Activated CD4-positive, alpha-beta T cell treated with anti-CD3 and anti-CD28 coated beads, Interleukin-2, amount 10 ng/mL, durations not matched to agents 7 days and 5 days (primary cell): ENCODE data around the gene PLA2G2F. TPM values are rescaled to one million over a fixed set of nuclear protein-coding genes. Genes with fewer than 3 reads are reported as not detected.

Source experiments
- CTCF ChIA-PET: fragments of 350-600 bp; sonication (Branson Sonifier 250); formaldehyde crosslinking; loops from one replicate; lab custom pipeline; 2021; ENCODE audit warnings: antibody characterized with exemption; lab: Charles Lee
- POLR2A ChIA-PET: fragments of 350-600 bp; sonication (Branson Sonifier 250); formaldehyde crosslinking; loops from one replicate; lab custom pipeline; 2021; ENCODE audit warnings: antibody characterized with exemption; lab: Charles Lee
- DNase-seq: peaks from one replicate; pipeline ENCODE4 v3.0.0-alpha.2; 2020
- H3K27ac Mint-ChIP-seq: one replicate; pipeline ENCODE4 v1.8.0; 2021; ENCODE audit warnings: mild to moderate bottlenecking, moderate library complexity, mixed read lengths
- H3K27me3 Mint-ChIP-seq: one replicate; pipeline ENCODE4 v1.8.0; 2021; ENCODE audit warnings: mixed read lengths
- H3K36me3 Mint-ChIP-seq: one replicate; pipeline ENCODE4 v1.8.0; 2021; ENCODE audit warnings: low read depth, mixed read lengths
- H3K4me1 Mint-ChIP-seq: one replicate; pipeline ENCODE4 v1.8.0; 2021; ENCODE audit warnings: mixed read lengths
- H3K4me3 Mint-ChIP-seq: one replicate; pipeline ENCODE4 v1.8.0; 2021; ENCODE audit warnings: mild to moderate bottlenecking, moderate library complexity, mixed read lengths
- H3K9me3 Mint-ChIP-seq: one replicate; pipeline ENCODE4 v1.8.0; 2021; ENCODE audit warnings: mixed read lengths
- total RNA-seq, 2 experiments: library from RNA; stranded (reverse); gene quantifications; one replicate each; pipeline ENCODE4 v1.2.3, GENCODE V29; 2021

PLA2G2F gene
- total RNA-seq, 2 experiments from 2014 or later: not detected

GRCh38 chr1:20151906-20152598 lies 12.9 kb downstream of the PLA2G2F start:
- H3K4me1 Mint-ChIP-seq: peaks cover 21% of the 10 kb centered on the region
- H3K9me3 Mint-ChIP-seq: no peaks in the 10 kb centered on the region
- H3K27me3 Mint-ChIP-seq: no peaks in the 10 kb centered on the region
- ChIA-PET CTCF (interaction anchor here (0.6 to 3.0 kb wide), 13 partner anchors 11 to 1513 kb away, joined by 3 to 22 read pairs (median 4); partner anchors contain the start of gene OTUD3), POLR2A (interaction anchor here (0.6 kb wide), 1 partner anchor 31 kb away, joined by 3 read pairs; no protein-coding TSS in a partner anchor)
- no peaks in the 10 kb centered on the region for H3K36me3 Mint-ChIP-seq
- peak overlapping the region; percentile 48 for H3K27ac Mint-ChIP-seq
- peak overlapping the region; percentile 62 for H3K4me3 Mint-ChIP-seq
- DNase-seq: peak; percentile 83

GRCh38 chr1:20152599-20152930 lies 13.4 kb downstream of the PLA2G2F start:
- Mint-ChIP-seq H3K27me3 (no peaks in the 10 kb centered on the region), H3K4me3 (peak overlapping the region; percentile 62), H3K9me3 (no peaks in the 10 kb centered on the region), H3K27ac (peak overlapping the region; percentile 48), H3K4me1 (peaks cover 21% of the 10 kb centered on the region), H3K36me3 (no peaks in the 10 kb centered on the region)
- no peak for DNase-seq
- CTCF ChIA-PET: interaction anchor here (0.6 to 3.0 kb wide), 7 partner anchors 10 to 234 kb away, joined by 3 to 22 read pairs (median 3); no protein-coding TSS in a partner anchor
- POLR2A ChIA-PET: interaction anchor here (0.6 kb wide), 1 partner anchor 30 kb away, joined by 3 read pairs; no protein-coding TSS in a partner anchor

GRCh38 chr1:20153000-20153418 lies 13.9 kb downstream of the PLA2G2F start:
- DNase-seq: no peak
- H3K9me3 Mint-ChIP-seq: no peaks in the 10 kb centered on the region
- no peak overlapping the region for H3K27ac Mint-ChIP-seq
- no peaks in the 10 kb centered on the region for H3K27me3 Mint-ChIP-seq
- H3K4me3 Mint-ChIP-seq: no peak overlapping the region
- ChIA-PET CTCF (interaction anchor here (0.6 to 3.0 kb wide), 7 partner anchors 10 to 234 kb away, joined by 3 to 22 read pairs (median 3); no protein-coding TSS in a partner anchor), POLR2A (no interaction called here)
- no peaks in the 10 kb centered on the region for H3K36me3 Mint-ChIP-seq
- peaks cover 21% of the 10 kb centered on the region for H3K4me1 Mint-ChIP-seq

GRCh38 chr1:20154301-20154831 lies 15.2 kb downstream of the PLA2G2F start:
- DNase-seq: no peak
- POLR2A ChIA-PET: no interaction called here
- no peak overlapping the region for H3K4me3 Mint-ChIP-seq

GRCh38 chr1:20158358-20159070 lies 19.4 kb downstream of the PLA2G2F start:
- CTCF ChIA-PET: interaction anchor here (1.3 to 2.2 kb wide), 3 partner anchors 9 to 12 kb away, joined by 4 to 6 read pairs (median 4); no protein-coding TSS in a partner anchor
- DNase-seq: no peak
- H3K9me3 Mint-ChIP-seq: peaks cover 38% of the 10 kb centered on the region

More at GRCh38 chr1:20154301-20154831, 15.2 kb downstream of the PLA2G2F start:
- H3K27ac Mint-ChIP-seq: peak overlapping the region; percentile 44
- H3K4me1 Mint-ChIP-seq: peaks cover 21% of the 10 kb centered on the region
- H3K9me3 Mint-ChIP-seq: peaks cover 7% of the 10 kb centered on the region
- CTCF ChIA-PET: interaction anchor here (0.7 to 2.9 kb wide), 3 partner anchors 11 to 316 kb away, joined by 3 to 13 read pairs (median 4); no protein-coding TSS in a partner anchor
- no peaks in the 10 kb centered on the region for H3K36me3 Mint-ChIP-seq
- H3K27me3 Mint-ChIP-seq: no peaks in the 10 kb centered on the region

GRCh38 chr1:20160034-20160433 lies 20.9 kb downstream of the PLA2G2F start:
- Mint-ChIP-seq H3K4me1 (no peaks in the 10 kb centered on the region), H3K27me3 (peaks cover 2% of the 10 kb centered on the region), H3K4me3 (no peak overlapping the region), H3K36me3 (no peaks in the 10 kb centered on the region), H3K9me3 (peaks cover 43% of the 10 kb centered on the region), H3K27ac (no peak overlapping the region)
- ChIA-PET CTCF (interaction anchor here (1.5 kb wide), 1 partner anchor 13 kb away, joined by 4 read pairs; no protein-coding TSS in a partner anchor), POLR2A (no interaction called here)
- no peak for DNase-seq

More at GRCh38 chr1:20158358-20159070, 19.4 kb downstream of the PLA2G2F start:
- no peak overlapping the region for H3K27ac Mint-ChIP-seq
- POLR2A ChIA-PET: no interaction called here
- no peaks in the 10 kb centered on the region for H3K36me3 Mint-ChIP-seq
- H3K4me3 Mint-ChIP-seq: no peak overlapping the region
- H3K4me1 Mint-ChIP-seq: peaks cover 13% of the 10 kb centered on the region
- H3K27me3 Mint-ChIP-seq: no peaks in the 10 kb centered on the region

GRCh38 chr1:20164694-20165202 lies 25.6 kb downstream of the PLA2G2F start:
- ChIA-PET POLR2A (no interaction called here), CTCF (interaction anchor here (1.0 to 4.0 kb wide), 7 partner anchors 9 to 48 kb away, joined by 4 to 22 read pairs (median 13); no protein-coding TSS in a partner anchor)
- peaks cover 36% of the 10 kb centered on the region for H3K9me3 Mint-ChIP-seq
- no peaks in the 10 kb centered on the region for H3K4me1 Mint-ChIP-seq
- DNase-seq: no peak
- no peaks in the 10 kb centered on the region for H3K36me3 Mint-ChIP-seq
- peak overlapping the region; percentile 27 for H3K27ac Mint-ChIP-seq
- no peak overlapping the region for H3K4me3 Mint-ChIP-seq
- peaks cover 2% of the 10 kb centered on the region for H3K27me3 Mint-ChIP-seq

GRCh38 chr1:20165522-20165951 lies 26.4 kb downstream of the PLA2G2F start:
- H3K27ac Mint-ChIP-seq: no peak overlapping the region
- peaks cover 2% of the 10 kb centered on the region for H3K27me3 Mint-ChIP-seq
- H3K36me3 Mint-ChIP-seq: no peaks in the 10 kb centered on the region
- H3K4me1 Mint-ChIP-seq: no peaks in the 10 kb centered on the region
- POLR2A ChIA-PET: no interaction called here
- peaks cover 29% of the 10 kb centered on the region for H3K9me3 Mint-ChIP-seq
- DNase-seq: no peak
- H3K4me3 Mint-ChIP-seq: no peak overlapping the region
- CTCF ChIA-PET: interaction anchor here (0.9 to 3.6 kb wide), 7 partner anchors 9 to 47 kb away, joined by 3 to 14 read pairs (median 6); no protein-coding TSS in a partner anchor

- ChIA-PET CTCF (interaction anchor here (0.9 to 3.6 kb wide), 7 partner anchors 8 to 46 kb away, joined by 3 to 14 read pairs (median 6); no protein-coding TSS in a partner anchor), POLR2A (no interaction called here)
- peaks cover 24% of the 10 kb centered on the region for H3K9me3 Mint-ChIP-seq
- H3K27me3 Mint-ChIP-seq: peaks cover 2% of the 10 kb centered on the region
- H3K4me3 Mint-ChIP-seq: no peak overlapping the region
- H3K4me1 Mint-ChIP-seq: no peaks in the 10 kb centered on the region
- no peak overlapping the region for H3K27ac Mint-ChIP-seq
- H3K36me3 Mint-ChIP-seq: no peaks in the 10 kb centered on the region
- no peak for DNase-seq
Measured at GRCh38 chr1:20166051-20166450, 26.9 kb downstream of the PLA2G2F start.

- no peak for DNase-seq
- peaks cover 8% of the 10 kb centered on the region for H3K4me1 Mint-ChIP-seq
- POLR2A ChIA-PET: no interaction called here
- H3K36me3 Mint-ChIP-seq: no peaks in the 10 kb centered on the region
- H3K9me3 Mint-ChIP-seq: peaks cover 18% of the 10 kb centered on the region
- no peak overlapping the region for H3K4me3 Mint-ChIP-seq
- CTCF ChIA-PET: interaction anchor here (2.0 to 3.6 kb wide), 3 partner anchors 10 to 28 kb away, joined by 6 to 14 read pairs (median 13); no protein-coding TSS in a partner anchor
- peaks cover 2% of the 10 kb centered on the region for H3K27me3 Mint-ChIP-seq
- no peak overlapping the region for H3K27ac Mint-ChIP-seq
Measured at GRCh38 chr1:20167126-20167525, 28.0 kb downstream of the PLA2G2F start.

GRCh38 chr1:20168564-20169491 lies 29.7 kb downstream of the PLA2G2F start:
- H3K27me3 Mint-ChIP-seq: peaks cover 2% of the 10 kb centered on the region
- H3K4me1 Mint-ChIP-seq: peaks cover 12% of the 10 kb centered on the region
- H3K36me3 Mint-ChIP-seq: no peaks in the 10 kb centered on the region
- H3K27ac Mint-ChIP-seq: no peak overlapping the region
- peaks cover 8% of the 10 kb centered on the region for H3K9me3 Mint-ChIP-seq
- ChIA-PET CTCF (interaction anchor here (0.5 to 1.4 kb wide), 6 partner anchors 8 to 365 kb away, joined by 3 read pairs; no protein-coding TSS in a partner anchor), POLR2A (no interaction called here)
- DNase-seq: no peak
- no peak overlapping the region for H3K4me3 Mint-ChIP-seq
